ENCODE results near the gene RCSD1. TPM values are rescaled to one million over a fixed set of nuclear protein-coding genes. Genes with fewer than 3 reads are reported as not detected.

RCSD1 gene
- total RNA-seq, 1 experiment from 2014 or later = 0.50 TPM

DNA sequence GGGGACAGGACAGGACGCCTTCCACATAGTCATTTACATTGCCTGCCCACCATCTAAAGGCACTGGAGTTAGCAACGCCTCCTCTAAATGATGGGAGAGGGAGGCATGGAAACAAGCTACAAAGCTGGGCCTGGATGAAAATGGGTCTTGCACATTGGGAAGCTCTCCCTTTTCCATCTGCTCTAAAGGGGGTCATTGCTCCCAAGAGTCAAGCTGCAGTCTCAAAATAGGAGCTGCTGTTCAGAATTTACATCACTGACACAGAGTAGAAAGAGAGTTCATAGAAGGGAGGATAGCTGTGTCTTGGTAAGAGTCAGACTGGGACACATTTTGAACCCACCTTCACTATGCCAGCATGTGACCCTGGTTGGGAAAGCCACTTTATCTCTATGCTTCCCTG is 26.6 kb downstream of the RCSD1 start (continued):
- TF ChIP-seq, protein P1, sequence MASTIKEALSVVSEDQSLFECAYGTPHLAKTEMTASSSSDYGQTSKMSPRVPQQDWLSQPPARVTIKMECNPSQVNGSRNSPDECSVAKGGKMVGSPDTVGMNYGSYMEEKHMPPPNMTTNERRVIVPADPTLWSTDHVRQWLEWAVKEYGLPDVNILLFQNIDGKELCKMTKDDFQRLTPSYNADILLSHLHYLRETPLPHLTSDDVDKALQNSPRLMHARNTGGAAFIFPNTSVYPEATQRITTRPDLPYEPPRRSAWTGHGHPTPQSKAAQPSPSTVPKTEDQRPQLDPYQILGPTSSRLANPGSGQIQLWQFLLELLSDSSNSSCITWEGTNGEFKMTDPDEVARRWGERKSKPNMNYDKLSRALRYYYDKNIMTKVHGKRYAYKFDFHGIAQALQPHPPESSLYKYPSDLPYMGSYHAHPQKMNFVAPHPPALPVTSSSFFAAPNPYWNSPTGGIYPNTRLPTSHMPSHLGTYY (CRISPR knock-in tag; IDR thresholded peaks at IDR 0.05) = no peak
- TF ChIP-seq, protein P2, sequence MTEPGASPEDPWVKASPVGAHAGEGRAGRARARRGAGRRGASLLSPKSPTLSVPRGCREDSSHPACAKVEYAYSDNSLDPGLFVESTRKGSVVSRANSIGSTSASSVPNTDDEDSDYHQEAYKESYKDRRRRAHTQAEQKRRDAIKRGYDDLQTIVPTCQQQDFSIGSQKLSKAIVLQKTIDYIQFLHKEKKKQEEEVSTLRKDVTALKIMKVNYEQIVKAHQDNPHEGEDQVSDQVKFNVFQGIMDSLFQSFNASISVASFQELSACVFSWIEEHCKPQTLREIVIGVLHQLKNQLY (CRISPR knock-in tag; IDR thresholded peaks at IDR 0.05) = no peak
- TF ChIP-seq, protein P3, sequence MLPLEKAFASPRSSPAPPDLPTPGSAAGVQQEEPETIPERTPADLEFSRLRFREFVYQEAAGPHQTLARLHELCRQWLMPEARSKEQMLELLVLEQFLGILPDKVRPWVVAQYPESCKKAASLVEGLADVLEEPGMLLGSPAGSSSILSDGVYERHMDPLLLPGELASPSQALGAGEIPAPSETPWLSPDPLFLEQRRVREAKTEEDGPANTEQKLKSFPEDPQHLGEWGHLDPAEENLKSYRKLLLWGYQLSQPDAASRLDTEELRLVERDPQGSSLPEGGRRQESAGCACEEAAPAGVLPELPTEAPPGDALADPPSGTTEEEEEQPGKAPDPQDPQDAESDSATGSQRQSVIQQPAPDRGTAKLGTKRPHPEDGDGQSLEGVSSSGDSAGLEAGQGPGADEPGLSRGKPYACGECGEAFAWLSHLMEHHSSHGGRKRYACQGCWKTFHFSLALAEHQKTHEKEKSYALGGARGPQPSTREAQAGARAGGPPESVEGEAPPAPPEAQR (CRISPR knock-in tag; IDR thresholded peaks at IDR 0.05) = no peak
- TF ChIP-seq TCF7 (CRISPR knock-in tag; IDR thresholded peaks at IDR 0.05; ENCODE audit: low read depth) (no peak), ZNF423 (CRISPR knock-in tag; IDR thresholded peaks at IDR 0.05) (no peak), SP1 (CRISPR knock-in tag; conservative IDR thresholded peaks at IDR 0.05) (no peak)

DNA sequence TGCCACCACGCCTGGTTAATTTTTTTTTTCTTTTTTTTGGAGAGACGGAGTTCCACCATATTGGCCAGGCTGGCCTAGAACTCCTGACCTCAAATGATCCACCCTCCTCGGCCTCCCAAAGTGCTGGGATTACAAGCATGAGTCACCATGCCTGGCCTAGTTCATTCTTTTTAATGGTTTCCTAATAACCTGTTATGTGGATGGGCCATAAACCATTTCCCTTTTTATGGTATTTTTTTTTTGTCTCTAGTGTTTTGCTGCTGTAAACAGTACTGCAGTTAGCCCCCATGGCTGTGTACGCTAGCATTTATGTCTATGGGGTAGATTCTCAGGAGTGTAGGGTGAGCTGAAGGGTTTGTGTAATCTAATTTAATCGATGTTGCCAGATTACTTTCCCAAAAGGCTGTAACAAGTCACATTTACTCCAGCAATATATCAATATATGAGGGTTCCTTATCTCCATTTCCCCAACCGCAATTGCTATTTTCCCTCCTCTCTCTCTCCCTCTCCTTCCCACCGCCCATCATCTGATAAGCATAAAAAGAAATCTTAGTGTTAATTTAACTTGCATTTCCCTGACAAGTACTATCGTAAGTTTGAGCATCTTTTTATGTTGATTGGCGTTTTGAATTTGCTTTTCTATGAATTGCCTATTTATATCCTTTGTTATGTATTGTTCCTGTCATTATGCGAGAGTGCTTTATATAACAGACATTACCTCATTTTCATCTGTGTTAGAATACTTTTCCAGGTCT is 28.7 kb downstream of the RCSD1 start:
- H3K4me3 Mint-ChIP-seq = no peak overlapping the region
- H3K36me3 Mint-ChIP-seq = no peaks in the 10 kb centered on the region
- ChIA-PET CTCF (no interaction called here), POLR2A (interaction anchor here (0.6 kb wide), 1 partner anchor 352 kb away, joined by 4 read pairs; no protein-coding TSS in a partner anchor)
- TF ChIP-seq NFE2L1 (CRISPR knock-in tag; IDR thresholded peaks at IDR 0.05) = no peak
- TF ChIP-seq ZNF219 (CRISPR knock-in tag; IDR thresholded peaks at IDR 0.05; ENCODE audit: borderline replicate concordance) = no peak
- no peak for TF ChIP-seq OVOL2 (CRISPR knock-in tag; IDR thresholded peaks at IDR 0.05; ENCODE audit: borderline replicate concordance)
- TF ChIP-seq, protein P4, sequence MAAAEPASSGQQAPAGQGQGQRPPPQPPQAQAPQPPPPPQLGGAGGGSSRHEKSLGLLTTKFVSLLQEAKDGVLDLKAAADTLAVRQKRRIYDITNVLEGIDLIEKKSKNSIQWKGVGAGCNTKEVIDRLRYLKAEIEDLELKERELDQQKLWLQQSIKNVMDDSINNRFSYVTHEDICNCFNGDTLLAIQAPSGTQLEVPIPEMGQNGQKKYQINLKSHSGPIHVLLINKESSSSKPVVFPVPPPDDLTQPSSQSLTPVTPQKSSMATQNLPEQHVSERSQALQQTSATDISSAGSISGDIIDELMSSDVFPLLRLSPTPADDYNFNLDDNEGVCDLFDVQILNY (CRISPR knock-in tag; IDR thresholded peaks at IDR 0.05) = no peak
- TF ChIP-seq RORB (CRISPR knock-in tag; IDR thresholded peaks at IDR 0.05) = no peak
- H3K9me3 Mint-ChIP-seq = no peaks in the 10 kb centered on the region
- H3K27me3 Mint-ChIP-seq (ENCODE audit: low read depth) = peaks cover 3% of the 10 kb centered on the region
- ATAC-seq = no peak
- H3K27ac Mint-ChIP-seq = no peak overlapping the region
- DNase-seq (ENCODE audit: low spot score) = no peak
- H3K4me1 Mint-ChIP-seq = peaks cover 4% of the 10 kb centered on the region; the same call in 1 of the 2 replicates

DNA sequence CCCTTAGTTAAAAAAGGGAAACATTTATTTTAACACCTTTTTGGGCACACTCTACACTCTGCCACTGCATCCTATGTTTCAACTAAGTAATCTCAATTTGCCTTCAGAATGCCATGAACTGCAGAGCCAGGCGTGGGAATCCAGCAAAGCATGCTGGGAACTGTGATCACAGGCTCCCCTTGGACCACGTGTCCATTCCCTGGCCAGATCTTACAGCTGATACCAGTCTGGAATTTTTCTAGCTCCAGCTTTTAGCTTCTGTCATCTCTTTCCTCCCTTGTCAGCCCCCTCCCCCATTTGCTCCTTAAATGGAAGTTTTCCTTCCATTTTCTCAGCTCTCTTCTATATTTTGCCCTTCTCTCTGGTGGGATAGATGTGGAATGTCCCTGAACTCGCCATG is 29.4 kb downstream of the RCSD1 start:
- CTCF ChIA-PET = no interaction called here
- peaks cover 4% of the 10 kb centered on the region; the same call in 1 of the 2 replicates for H3K4me1 Mint-ChIP-seq
- TF ChIP-seq ZNF121 (CRISPR knock-in tag; IDR thresholded peaks at IDR 0.05) (no peak), FOXP1 (CRISPR knock-in tag; IDR thresholded peaks at IDR 0.05; ENCODE audit: borderline replicate concordance) (no peak), ZNF317 (CRISPR knock-in tag; IDR thresholded peaks at IDR 0.05; ENCODE audit: borderline replicate concordance, low read depth) (no peak), NFE2L1 (CRISPR knock-in tag; IDR thresholded peaks at IDR 0.05) (no peak), SMAD4 (CRISPR knock-in tag; IDR thresholded peaks at IDR 0.05) (no peak), EMX1 (CRISPR knock-in tag; IDR thresholded peaks at IDR 0.05) (no peak), ETV6 (CRISPR knock-in tag; IDR thresholded peaks at IDR 0.05) (no peak), NR1H2 (CRISPR knock-in tag; IDR thresholded peaks at IDR 0.05) (no peak)
- TF ChIP-seq, protein P5, sequence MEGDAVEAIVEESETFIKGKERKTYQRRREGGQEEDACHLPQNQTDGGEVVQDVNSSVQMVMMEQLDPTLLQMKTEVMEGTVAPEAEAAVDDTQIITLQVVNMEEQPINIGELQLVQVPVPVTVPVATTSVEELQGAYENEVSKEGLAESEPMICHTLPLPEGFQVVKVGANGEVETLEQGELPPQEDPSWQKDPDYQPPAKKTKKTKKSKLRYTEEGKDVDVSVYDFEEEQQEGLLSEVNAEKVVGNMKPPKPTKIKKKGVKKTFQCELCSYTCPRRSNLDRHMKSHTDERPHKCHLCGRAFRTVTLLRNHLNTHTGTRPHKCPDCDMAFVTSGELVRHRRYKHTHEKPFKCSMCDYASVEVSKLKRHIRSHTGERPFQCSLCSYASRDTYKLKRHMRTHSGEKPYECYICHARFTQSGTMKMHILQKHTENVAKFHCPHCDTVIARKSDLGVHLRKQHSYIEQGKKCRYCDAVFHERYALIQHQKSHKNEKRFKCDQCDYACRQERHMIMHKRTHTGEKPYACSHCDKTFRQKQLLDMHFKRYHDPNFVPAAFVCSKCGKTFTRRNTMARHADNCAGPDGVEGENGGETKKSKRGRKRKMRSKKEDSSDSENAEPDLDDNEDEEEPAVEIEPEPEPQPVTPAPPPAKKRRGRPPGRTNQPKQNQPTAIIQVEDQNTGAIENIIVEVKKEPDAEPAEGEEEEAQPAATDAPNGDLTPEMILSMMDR (IDR thresholded peaks at IDR 0.05) = no peak
- TF ChIP-seq, protein P6, sequence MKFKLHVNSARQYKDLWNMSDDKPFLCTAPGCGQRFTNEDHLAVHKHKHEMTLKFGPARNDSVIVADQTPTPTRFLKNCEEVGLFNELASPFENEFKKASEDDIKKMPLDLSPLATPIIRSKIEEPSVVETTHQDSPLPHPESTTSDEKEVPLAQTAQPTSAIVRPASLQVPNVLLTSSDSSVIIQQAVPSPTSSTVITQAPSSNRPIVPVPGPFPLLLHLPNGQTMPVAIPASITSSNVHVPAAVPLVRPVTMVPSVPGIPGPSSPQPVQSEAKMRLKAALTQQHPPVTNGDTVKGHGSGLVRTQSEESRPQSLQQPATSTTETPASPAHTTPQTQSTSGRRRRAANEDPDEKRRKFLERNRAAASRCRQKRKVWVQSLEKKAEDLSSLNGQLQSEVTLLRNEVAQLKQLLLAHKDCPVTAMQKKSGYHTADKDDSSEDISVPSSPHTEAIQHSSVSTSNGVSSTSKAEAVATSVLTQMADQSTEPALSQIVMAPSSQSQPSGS (CRISPR knock-in tag; IDR thresholded peaks at IDR 0.05; ENCODE audit: borderline replicate concordance, low read depth) = no peak
- TF ChIP-seq, protein P7, sequence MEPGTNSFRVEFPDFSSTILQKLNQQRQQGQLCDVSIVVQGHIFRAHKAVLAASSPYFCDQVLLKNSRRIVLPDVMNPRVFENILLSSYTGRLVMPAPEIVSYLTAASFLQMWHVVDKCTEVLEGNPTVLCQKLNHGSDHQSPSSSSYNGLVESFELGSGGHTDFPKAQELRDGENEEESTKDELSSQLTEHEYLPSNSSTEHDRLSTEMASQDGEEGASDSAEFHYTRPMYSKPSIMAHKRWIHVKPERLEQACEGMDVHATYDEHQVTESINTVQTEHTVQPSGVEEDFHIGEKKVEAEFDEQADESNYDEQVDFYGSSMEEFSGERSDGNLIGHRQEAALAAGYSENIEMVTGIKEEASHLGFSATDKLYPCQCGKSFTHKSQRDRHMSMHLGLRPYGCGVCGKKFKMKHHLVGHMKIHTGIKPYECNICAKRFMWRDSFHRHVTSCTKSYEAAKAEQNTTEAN (CRISPR knock-in tag; IDR thresholded peaks at IDR 0.05) = no peak
- TF ChIP-seq, protein P8, sequence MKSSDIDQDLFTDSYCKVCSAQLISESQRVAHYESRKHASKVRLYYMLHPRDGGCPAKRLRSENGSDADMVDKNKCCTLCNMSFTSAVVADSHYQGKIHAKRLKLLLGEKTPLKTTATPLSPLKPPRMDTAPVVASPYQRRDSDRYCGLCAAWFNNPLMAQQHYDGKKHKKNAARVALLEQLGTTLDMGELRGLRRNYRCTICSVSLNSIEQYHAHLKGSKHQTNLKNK (CRISPR knock-in tag; IDR thresholded peaks at IDR 0.05) = no peak
- TF ChIP-seq, protein P3 (CRISPR knock-in tag; IDR thresholded peaks at IDR 0.05) = no peak

More for the DNA sequence above, 29.4 kb downstream of the RCSD1 start:
- no peak overlapping the region for H3K4me3 Mint-ChIP-seq
- peaks cover 3% of the 10 kb centered on the region for H3K27me3 Mint-ChIP-seq (ENCODE audit: low read depth)
- no peaks in the 10 kb centered on the region for H3K9me3 Mint-ChIP-seq
- no peaks in the 10 kb centered on the region for H3K36me3 Mint-ChIP-seq
- H3K27ac Mint-ChIP-seq = no peak overlapping the region
- POLR2A ChIA-PET = interaction anchor here (0.6 kb wide), 1 partner anchor 351 kb away, joined by 4 read pairs; no protein-coding TSS in a partner anchor
- no peak for DNase-seq (ENCODE audit: low spot score)
- ATAC-seq = no peak

Data from WTC11 (cell line).